Neural cell (in vitro differentiated cells): ENCODE measurements around the gene ATMIN. TPM values are rescaled to one million over a fixed set of nuclear protein-coding genes. Genes with fewer than 3 reads are reported as not detected.

ENCODE experiments used
- H2AFZ ChIP-seq: fragments of 200-600, 300-800 bp; sonication (generic), shearing (Covaris generic); 2 replicates; pipeline ENCODE4 v1.6.0; 2014; ENCODE audit warnings: low read depth, mild to moderate bottlenecking, antibody characterized with exemption, low read length, moderate library complexity
- H3F3A ChIP-seq: fragments of 200-600 bp; shearing (Covaris generic); 2 replicates; pipeline ENCODE4 v1.6.1; 2016; ENCODE audit warnings: mild to moderate bottlenecking, moderate library complexity, mixed read lengths, antibody characterized with exemption, low read length; ENCODE audit not compliant: insufficient read depth, poor library complexity, severe bottlenecking
- H3K27ac ChIP-seq: fragments of 200-600, 300-800 bp; sonication (generic), shearing (Covaris generic); 2 replicates; pipeline ENCODE4 v1.5.1; 2014; ENCODE audit warnings: mild to moderate bottlenecking, low read length, moderate library complexity
- H3K27me3 ChIP-seq: fragments of 300-800, 200-600 bp; sonication (generic), shearing (Covaris generic); 2 replicates; pipeline ENCODE4 v1.6.0; 2014; ENCODE audit warnings: mild to moderate bottlenecking, low read depth, low read length, moderate library complexity; ENCODE audit not compliant: insufficient read depth
- H3K36me3 ChIP-seq: fragments of 300-800, 200-600 bp; sonication (generic), shearing (Covaris generic); 2 replicates; pipeline ENCODE4 v1.5.1; 2014; ENCODE audit warnings: mild to moderate bottlenecking, antibody characterized with exemption, low read length, moderate library complexity; ENCODE audit not compliant: insufficient read depth
- H3K4me2 ChIP-seq: fragments of 300-800, 200-600 bp; sonication (generic), shearing (Covaris generic); 2 replicates; pipeline ENCODE4 v1.6.0; 2014; ENCODE audit warnings: mild to moderate bottlenecking, low read length
- H3K4me3 ChIP-seq: fragments of 300-800, 200-600 bp; sonication (generic), shearing (Covaris generic); 2 replicates; pipeline ENCODE4 v1.5.1; 2014; ENCODE audit warnings: mild to moderate bottlenecking, low read length, moderate library complexity
- H3K79me2 ChIP-seq: fragments of 200-600 bp; shearing (Covaris generic); replicated peaks from 2 replicates; pipeline ENCODE4 v1.6.0; 2014; ENCODE audit warnings: mild to moderate bottlenecking, low read length, moderate library complexity; ENCODE audit not compliant: insufficient read depth
- H3K9ac ChIP-seq: fragments of 300-800, 200-600 bp; sonication (generic), shearing (Covaris generic); 2 replicates; pipeline ENCODE4 v1.6.1; 2016; ENCODE audit warnings: mild to moderate bottlenecking, low read length, mixed read lengths
- H3K9me2 ChIP-seq: fragments of 200-600 bp; shearing (Covaris generic); 2 replicates; pipeline ENCODE4 v1.6.1; 2016; ENCODE audit warnings: mild to moderate bottlenecking, low read length, mixed read lengths; ENCODE audit not compliant: insufficient read depth
- H3K9me3 ChIP-seq: fragments of 200-600, 300-800 bp; sonication (generic), shearing (Covaris generic); 2 replicates; pipeline ENCODE4 v1.6.1; 2016; ENCODE audit warnings: mild to moderate bottlenecking, mixed run types, low read length, moderate library complexity, mixed read lengths
- H4K20me1 ChIP-seq: fragments of 200-600 bp; shearing (Covaris generic); 2 replicates; pipeline ENCODE4 v1.6.1; 2016; ENCODE audit warnings: mild to moderate bottlenecking, mixed run types; ENCODE audit not compliant: insufficient read depth
- CTCF ChIP-seq: fragments of 450-650 bp; IDR thresholded peaks from 2 replicates; pipeline ENCODE4 v1.5.1; 2014; ENCODE audit warnings: antibody characterized with exemption, mild to moderate bottlenecking, moderate library complexity; ENCODE audit not compliant: poor library complexity, severe bottlenecking
- EP300 ChIP-seq: fragments of 450-650 bp; conservative IDR thresholded peaks from 2 replicates; pipeline ENCODE4 v1.6.1; 2014; ENCODE audit warnings: antibody characterized with exemption, mild to moderate bottlenecking, moderate library complexity; ENCODE audit not compliant: poor library complexity, severe bottlenecking
- EZH2 ChIP-seq: fragments of 200-600, 300-800 bp; shearing (Covaris generic), sonication (generic); IDR thresholded peaks from 2 replicates; pipeline ENCODE4 v1.6.1; 2014; ENCODE audit warnings: antibody characterized with exemption, low read length, borderline replicate concordance, mild to moderate bottlenecking; ENCODE audit not compliant: insufficient read depth, poor library complexity, severe bottlenecking
- MXI1 ChIP-seq: fragments of 450-650 bp; conservative IDR thresholded peaks from 2 replicates; pipeline ENCODE4 v1.6.1; 2014; ENCODE audit warnings: antibody characterized with exemption, mild to moderate bottlenecking; ENCODE audit not compliant: poor library complexity, severe bottlenecking
- POLR2AphosphoS5 ChIP-seq: IDR thresholded peaks from 2 replicates; pipeline ENCODE4 v1.6.1; 2012
- RAD21 ChIP-seq: fragments of 450-650 bp; conservative IDR thresholded peaks from 2 replicates; pipeline ENCODE4 v1.6.1; 2014; ENCODE audit warnings: antibody characterized with exemption, mild to moderate bottlenecking, moderate library complexity
- REST ChIP-seq: IDR thresholded peaks from 2 replicates; pipeline ENCODE4 v1.6.1; 2012; ENCODE audit warnings: borderline replicate concordance
- SMC3 ChIP-seq: fragments of 450-650 bp; conservative IDR thresholded peaks from 2 replicates; pipeline ENCODE4 v1.6.1; 2014; ENCODE audit warnings: antibody characterized with exemption, mild to moderate bottlenecking, moderate library complexity; ENCODE audit not compliant: poor library complexity
- TAF1 ChIP-seq: IDR thresholded peaks from 2 replicates; pipeline ENCODE4 v1.6.1; 2012; ENCODE audit warnings: low read depth
- polyA plus RNA-seq: library from polyadenylated mRNA; depleted of rRNA; stranded (reverse); fragments of >200 nt; gene quantifications from 2 replicates; pipeline ENCODE4 v1.2.3, GENCODE V29; 2014

The ATMIN gene
- polyA plus RNA-seq, 1 donor from 2014 or later = 62.3 TPM

GRCh38 chr16:80990577-80990976, 45.1 kb upstream of the ATMIN start:
- Histone ChIP-seq H3K79me2 (peaks cover 5% of the 10 kb centered on the region), H3K9me3 (no peaks in the 10 kb centered on the region), H3F3A (no peaks in the 10 kb centered on the region), H3K27ac (no peak overlapping the region), H3K36me3 (no peaks in the 10 kb centered on the region), H4K20me1 (no peaks in the 10 kb centered on the region), H3K27me3 (no peaks in the 10 kb centered on the region), H3K9me2 (no peaks in the 10 kb centered on the region), H3K9ac (no peak overlapping the region), H2AFZ (no peak overlapping the region), H3K4me3 (no peak overlapping the region), H3K4me2 (no peak overlapping the region)
- TF ChIP-seq EZH2 (no peak), CTCF (no peak), TAF1 (no peak), SMC3 (no peak), MXI1 (no peak), EP300 (no peak), REST (no peak), POLR2AphosphoS5 (no peak), RAD21 (no peak)

GRCh38 chr16:80990978-80991377, 44.7 kb upstream of the ATMIN start:
- no peak for TF ChIP-seq TAF1
- TF ChIP-seq CTCF = no peak
- no peak for TF ChIP-seq EZH2
- no peak for TF ChIP-seq REST
- TF ChIP-seq SMC3 = no peak
- TF ChIP-seq POLR2AphosphoS5 = no peak
- no peak for TF ChIP-seq EP300
- no peak for TF ChIP-seq RAD21
- Histone ChIP-seq H3K27me3 (no peaks in the 10 kb centered on the region), H3K9ac (no peak overlapping the region), H4K20me1 (no peaks in the 10 kb centered on the region), H3K27ac (no peak overlapping the region), H3K36me3 (no peaks in the 10 kb centered on the region), H3K9me3 (no peaks in the 10 kb centered on the region), H3F3A (no peaks in the 10 kb centered on the region), H3K9me2 (no peaks in the 10 kb centered on the region), H3K4me3 (no peak overlapping the region), H2AFZ (no peak overlapping the region), H3K79me2 (peaks cover 5% of the 10 kb centered on the region), H3K4me2 (no peak overlapping the region)
